ENCODE measurements around the gene RGS8.

The RGS8 gene

DNA sequence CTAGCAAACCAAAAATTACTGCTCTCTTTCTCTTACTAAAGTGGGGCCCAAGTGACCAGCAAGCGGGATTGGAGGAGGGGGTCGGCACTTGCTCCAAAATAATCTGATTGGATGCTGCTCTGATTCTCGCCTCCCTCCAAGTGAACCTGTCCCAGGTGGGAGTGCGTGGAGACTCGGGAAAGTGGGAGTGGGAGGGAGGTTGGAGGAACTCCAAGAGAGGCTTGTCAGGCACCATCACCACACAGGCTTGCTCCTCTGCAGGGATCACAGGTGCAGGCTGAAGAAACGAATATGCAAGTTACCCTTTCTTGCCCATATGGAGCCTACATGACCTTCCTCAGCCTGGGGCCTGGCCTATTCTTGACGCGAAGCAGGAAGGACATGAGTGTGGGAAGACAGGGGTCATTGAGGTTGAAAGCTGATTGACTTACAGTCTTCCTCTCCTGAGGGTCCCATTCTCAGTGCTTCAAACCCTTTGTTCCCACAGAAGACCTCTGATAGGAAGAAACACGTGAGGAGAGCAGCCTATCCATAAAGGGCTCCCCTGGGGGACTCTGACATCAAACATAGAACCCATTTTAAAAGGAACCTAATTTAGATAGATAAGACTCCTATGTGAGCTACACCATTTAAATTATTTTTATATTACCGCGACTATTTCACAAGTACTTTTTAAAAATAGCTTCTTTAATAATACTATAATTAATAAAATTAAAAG lies 14.2 kb downstream of the RGS8 start:
- DNase-seq = no peak

DNA sequence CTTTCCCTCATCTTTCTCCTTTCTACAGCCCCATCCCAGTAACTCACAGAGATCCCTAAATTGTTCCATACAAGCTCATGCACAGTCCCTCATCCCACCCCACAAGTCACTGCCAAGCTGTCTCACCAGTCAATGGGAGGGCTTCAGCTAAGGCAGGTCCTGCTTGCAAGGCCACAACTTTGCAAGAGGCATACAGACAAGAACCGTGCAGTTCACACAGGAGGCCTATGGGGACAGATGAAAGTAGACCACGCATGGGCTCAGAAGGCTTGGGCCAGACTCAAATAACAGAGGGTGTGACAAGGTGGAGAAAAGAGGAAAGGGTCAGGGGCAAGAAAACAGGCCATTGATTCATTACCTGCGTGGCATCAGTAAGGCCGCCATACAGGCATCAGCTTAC lies 15.1 kb downstream of the RGS8 start:
- DNase-seq = no peak

DNA sequence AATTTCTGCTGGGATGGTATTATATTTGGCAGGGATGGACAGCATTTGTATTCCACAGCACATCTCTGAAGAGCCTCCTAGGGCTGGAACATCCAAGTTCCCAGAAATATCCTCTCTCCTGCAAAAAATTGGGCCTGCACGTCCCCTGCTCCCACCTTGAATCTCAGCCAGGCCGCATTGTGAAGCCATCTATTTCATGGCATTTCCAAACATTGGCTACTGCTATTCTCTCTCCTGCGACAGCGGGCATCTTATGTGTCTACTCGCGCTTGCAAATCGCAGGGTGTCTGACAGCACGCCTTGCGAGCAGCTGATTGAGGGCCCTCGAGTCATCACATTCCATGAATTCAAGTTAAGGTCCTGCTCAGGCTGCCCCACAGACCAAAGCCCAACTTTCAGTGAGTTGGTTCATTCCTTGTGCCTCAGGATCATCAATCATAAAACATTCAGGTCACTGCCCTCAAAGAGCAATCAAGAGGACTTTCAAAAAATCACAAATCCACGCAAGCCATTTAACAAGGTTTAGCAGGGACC lies 15.8 kb downstream of the RGS8 start:
- DNase-seq = no peak

DNA sequence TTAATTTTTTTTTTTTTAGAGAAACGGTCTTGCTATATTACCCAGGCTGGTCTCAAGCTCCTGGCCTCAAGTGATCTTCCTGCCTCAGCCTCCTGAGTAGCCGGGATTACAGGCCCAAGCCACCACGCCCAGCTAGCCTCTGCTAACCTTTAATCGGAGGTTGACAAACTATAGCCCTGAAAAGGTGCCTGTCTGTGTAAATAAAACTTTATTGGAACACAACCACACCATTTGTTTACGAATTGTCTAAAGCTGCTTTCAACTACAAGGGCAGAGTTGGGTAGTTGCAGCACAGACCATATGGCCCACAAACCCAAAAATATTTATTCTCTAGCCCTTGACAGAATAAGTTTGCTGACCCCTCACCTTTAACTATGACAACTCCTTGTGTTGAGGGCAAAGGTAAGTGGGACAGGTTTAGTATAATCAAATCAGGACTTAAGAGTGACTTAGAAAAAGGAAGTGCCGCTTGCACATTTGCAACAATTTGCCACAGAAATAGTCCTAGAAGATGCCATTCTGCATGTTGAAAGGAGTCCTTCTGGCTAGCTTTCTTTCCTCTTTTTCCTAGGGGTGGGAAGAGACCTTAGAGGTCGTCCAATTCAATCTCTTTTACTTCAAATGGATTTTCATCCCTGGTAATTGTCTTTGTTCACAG lies 16.4 kb downstream of the RGS8 start:
- DNase-seq = no peak

DNA sequence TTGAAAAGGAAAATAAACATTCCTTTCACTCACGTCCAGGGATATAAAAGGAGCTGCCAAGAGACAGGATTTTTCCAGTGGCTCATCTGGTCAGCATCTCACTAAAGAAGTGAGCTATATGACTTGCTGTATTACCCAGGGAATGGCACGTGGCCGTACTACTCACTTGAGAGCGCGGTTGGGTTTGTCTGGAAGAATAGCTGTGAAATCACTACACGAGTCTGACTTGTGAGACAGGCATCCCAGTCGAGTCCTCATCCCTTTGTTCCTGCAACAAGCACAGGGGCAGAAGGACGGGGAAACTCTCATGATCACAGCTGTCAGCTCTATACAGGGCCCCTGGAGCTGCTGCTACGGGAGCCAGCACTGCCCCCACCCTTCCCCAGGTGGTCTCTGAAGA lies 17.7 kb downstream of the RGS8 start:
- DNase-seq = no peak

DNA sequence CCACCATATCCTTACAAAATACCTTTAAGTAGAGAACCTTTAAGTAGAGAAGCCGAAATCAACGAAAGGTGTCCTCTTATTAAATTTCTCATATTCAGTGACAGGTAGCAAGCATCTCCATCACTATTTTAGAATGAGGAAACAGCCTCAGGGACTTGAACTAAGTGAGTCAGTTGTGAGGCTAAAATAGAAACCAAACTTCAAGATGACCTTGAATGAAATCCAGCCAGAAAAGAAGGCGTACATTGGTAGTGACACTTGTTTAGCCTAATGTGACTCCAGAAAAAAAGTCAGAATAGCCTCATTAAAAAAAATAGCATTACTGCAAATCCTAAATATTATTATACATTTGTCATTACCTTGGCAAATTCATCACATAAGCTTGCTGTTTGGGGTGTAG lies 20.1 kb downstream of the RGS8 start:
- no peak for DNase-seq

DNA sequence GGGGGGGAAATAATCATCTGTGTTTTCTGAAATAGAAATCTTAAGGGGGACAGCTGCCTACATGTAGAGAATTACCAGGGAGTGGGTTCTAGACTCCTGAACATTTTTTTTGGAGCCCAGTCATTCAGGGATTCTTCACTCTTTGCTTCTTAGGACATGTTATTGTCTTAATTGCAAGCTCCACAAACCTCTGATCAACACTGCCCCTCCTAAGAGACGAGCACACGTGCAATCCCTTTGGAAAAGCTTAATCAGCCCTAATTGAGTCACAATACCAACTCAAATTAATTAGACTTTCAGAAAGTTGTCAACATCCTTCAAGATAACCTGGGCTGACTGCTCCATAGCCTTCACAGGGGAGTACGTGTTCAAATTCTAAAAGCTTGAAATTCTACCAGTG lies 21.4 kb downstream of the RGS8 start:
- no peak for DNase-seq

DNA sequence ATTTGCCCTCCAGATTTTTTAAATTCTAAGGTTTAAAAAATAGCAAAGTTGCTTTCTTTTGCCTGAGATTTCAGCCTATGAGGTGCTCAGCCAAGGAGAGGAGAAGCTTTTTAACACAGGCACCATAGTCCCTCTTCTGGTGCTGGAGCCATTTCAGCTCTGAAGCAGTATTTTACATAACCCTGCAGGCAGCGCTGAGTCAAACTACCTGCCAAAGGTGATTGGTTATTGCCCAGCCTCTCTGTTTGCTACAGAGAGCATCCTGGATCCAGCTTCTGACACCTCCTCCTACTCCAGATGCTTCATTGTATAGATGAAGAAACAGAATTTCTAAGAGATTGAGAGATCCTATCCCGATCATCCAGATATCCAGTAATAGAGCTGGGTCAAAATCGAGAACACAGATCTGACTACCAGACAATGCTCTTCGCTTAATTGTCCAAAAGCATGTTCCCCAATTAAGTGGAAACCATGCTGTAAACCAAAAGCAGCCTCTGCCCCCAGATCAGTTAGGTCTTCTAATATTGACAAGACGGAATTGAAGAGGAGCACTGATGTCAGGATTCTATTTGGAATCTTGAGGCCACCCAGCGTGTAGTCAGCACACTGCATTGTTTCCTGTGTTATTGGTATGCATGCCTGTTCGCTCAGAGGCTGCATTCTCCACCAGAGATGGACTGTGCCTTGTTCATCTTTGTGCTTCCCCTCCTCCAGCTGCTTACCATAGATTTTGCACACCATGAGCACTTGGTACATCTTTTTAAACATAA lies 22.1 kb downstream of the RGS8 start:
- no peak for DNase-seq

DNA sequence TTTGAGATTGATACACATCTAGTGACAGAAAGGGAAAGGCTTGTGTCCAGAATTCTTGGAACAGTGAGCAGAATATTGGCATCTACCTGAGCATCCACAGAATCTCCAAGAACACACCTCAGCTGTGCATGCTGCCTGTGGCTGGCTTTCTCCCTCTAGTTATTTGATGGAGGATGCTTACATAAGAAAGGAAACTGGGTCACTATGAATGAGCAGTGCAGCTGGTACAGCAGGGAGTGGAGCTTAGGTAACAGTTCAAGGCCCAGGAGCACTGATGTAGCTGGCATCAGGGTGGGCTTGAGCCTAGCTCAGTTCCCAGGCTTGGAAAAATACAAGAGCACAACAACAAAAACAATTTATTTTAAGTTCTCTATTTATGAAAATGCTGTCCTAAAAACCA lies 26.3 kb downstream of the RGS8 start:
- no peak for DNase-seq

DNA sequence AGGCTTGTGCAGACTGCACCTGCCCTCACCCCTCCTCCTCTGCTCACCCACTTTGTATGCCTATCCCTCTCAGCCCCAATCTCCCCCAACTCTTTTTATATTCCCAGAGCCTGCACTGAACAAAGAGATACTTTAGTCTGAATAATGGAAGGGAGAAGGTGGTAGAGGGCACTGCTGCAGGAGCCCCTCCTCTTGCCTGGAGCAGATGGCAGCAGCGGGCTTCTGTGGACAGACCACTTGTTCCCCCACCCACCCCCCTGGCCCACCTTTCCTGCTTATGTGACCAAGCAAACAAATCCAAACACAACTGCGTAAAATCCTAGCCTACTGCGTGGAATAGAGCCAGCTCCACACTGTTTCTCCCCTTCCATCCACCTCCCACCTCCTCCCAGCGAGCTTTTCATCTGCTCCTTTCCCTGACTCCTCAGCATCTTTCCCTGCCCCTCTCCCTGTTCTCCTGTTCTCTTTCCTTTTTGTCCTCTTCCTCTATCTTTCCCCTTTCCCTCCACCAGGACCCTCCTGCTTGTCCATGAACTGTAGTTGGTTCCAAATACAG lies 27.5 kb downstream of the RGS8 start:
- no peak for DNase-seq

DNA sequence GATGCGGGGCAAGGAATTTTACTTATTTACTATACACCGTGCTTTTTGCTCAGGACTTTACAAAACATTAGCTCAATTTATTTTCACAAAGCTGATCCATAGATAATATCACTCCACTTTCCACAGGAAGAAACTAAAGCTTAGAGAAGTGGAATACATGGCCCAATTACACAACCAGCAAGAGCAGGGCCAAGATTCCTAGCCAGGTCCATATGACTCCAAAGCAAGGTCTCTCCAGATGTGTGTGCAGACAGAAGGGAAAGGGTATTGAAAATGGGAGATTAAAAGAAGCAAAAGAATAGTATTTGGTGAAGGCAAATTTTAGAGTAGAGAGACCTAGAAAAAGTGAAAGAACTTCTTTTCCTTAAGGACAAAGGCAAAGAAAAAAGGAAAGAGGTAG lies 30.4 kb downstream of the RGS8 start:
- no peak for DNase-seq

DNA sequence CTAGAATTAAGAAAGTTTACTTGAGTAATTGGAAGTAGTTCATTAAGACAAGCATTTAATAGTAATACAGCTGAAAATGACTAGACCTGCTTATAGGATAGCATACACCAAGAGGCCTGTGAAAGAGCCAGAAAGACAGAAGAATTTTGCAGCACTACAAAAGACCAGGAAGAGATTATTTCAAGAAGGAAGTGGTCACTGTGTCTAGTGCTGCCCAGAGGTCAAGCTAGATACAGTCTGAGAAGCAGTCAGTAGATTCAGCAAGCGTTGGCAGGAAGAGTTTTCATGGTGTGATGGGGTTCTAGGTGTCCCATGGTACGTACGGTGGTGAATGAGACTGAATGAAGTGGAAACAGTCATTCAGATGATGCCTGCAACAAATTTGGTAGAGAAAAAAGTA lies 31.5 kb downstream of the RGS8 start:
- DNase-seq = no peak

DNA sequence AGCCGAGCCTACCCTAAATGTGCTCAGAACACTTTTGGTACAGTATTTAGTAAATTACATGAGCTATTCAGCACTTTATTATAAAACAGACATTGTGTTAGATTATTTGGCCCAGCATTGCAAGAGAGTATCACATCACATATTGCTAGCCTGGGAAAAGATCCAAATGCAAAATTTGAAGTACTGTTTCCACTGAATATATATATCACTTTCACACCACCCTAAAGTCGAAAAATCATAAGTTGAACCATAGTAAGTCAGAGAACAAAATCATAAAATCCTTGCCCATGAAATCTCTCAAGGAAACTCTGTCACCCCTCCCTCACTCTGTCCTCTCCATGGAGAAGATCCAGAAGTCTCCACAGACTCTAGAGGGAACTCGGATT lies 33.1 kb downstream of the RGS8 start:
- DNase-seq = no peak

DNA sequence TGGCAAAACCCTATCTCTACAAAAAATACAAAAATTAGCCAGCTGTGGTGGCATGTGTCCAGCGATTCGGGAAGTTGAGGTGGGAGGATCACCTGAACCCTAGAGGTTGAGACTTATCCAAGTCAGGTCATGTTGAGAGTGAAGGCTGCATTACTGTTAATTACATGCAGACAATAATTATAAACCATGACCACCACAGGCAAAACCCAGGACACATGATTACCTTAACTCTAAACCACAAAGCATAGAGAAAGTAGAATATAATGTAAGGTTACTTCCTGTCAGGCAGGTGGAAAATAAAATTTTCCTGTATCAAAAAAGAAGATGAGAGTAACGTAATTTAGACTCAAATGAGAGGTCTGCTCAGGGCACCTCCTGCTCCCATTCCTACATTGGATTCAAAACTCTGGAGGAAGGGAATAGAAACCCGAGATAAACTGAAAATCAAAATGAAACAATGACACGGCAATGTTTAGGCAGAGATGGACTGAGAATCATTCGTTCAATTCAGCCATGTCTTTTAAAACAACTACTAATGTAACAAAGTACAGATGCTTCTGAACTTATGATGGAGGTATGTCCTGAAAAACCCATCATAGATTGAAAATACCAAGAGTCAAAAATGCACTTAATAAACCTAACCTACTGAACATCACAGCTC lies 33.6 kb downstream of the RGS8 start:
- no peak for DNase-seq

DNA sequence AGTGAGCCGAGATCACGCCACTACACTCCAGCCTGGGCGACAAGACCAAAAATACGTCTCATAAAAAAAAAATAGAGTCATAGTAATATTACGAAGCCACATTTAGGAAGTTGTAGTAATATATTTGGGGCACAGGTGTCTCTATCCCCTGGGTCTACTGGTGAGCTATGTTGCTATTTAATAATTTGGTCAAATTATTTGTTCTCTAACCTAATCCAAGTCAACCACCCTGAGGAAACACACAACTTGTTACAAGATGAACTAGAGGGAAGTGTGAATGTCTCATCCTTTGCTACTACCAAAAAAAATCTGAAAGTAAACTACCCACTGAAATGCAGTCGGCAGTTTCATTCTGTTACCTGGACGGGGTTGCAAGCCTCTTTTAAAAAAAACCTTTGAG lies 35.3 kb downstream of the RGS8 start:
- DNase-seq = no peak

DNA sequence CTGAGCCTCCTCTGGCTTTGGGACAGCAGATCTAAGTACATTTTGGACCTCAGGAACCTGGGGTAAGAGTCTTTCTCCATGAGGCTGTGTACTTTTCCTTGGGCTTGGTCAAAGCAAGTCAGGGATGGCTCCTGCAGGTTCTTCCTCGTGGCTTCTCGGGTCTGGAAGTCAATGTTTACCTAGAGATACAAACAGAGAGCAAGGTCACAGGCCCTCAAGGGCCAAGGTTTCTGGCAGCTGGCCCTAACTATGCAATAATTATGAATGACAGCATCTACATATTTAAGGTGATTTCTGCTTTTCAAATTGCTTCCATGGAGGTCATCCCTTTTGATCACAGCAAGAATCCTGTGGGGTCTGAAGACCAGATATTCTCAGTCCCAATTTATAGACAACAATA lies 37.6 kb downstream of the RGS8 start:
- no peak for DNase-seq

DNA sequence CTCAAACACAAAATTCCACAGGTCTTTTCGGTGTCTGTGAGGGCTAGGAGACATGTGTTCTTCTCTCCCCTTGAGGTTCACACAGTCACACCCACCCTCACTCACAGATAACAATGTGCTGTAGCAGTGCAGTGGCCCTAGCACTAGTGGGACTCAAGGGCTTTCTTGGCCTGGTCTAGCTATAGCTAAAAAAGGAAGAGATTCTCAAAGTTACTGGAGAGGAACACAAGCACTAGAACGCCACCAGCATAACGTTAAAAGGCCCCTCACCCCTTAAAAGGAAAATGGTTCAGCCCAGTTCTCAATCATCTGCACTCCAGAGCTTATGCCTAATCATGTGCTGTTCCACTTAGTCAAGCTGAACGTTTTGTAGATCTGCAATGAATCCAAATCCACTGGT lies 39.5 kb downstream of the RGS8 start:
- DNase-seq = no peak

DNA sequence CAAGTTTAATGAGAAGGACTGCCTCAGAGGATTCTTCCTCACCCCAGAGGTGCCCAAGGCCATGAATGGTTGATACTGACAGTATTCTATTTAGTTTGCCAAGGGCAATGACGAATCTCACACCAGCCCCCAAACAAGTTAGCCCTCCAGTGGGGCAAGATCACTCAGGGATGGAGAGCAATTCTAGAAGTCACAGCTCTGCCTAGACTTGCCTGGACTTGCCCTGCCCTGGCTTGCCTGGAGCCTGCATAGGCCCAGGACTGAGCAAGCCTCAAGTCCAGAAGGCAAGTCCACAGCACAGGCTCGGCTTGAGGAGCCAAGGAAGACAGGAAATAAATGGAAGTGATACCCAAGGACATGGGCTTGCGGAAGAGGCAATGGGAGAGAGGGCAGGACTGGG lies 40.7 kb downstream of the RGS8 start:
- DNase-seq = no peak

DNA sequence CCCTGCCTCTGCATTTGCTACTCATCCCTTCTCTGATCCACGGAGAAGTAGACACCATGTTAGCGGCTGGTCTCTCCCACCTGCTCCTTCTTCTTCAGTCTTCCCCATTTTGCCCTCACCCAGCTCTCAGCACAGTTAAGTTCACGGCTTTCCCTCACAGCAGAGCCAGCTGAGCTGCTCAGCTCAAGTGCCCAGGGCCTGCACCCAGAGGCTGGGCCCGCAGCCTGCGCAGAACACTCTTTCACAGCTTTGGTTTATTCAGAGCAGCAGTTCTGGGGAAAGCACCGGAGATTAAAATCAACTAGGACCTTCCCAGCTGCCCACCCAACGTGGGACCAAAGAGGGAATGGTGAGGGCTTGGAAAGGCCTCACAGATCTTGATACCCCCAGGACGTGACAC lies 41.9 kb downstream of the RGS8 start:
- no peak for DNase-seq

DNA sequence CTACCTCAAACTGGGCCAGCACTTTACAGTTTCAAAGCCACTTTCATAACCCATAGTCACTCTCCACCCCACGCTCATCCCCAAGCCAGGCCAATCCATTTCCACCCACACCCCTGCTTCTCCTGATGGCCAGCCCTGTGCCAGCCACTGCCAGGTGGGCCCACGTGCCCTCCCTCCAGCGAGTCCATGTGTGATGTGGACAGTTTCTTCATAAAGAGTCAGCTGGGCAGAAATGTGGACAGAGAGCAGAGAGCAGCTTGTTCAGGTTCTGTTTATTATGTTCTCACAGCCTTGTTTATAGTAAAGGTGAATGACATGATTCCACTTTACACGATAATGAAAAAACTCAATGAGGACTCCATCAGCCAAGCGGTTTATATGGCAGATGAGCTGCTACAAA lies 42.8 kb downstream of the RGS8 start:
- no peak for DNase-seq

DNA sequence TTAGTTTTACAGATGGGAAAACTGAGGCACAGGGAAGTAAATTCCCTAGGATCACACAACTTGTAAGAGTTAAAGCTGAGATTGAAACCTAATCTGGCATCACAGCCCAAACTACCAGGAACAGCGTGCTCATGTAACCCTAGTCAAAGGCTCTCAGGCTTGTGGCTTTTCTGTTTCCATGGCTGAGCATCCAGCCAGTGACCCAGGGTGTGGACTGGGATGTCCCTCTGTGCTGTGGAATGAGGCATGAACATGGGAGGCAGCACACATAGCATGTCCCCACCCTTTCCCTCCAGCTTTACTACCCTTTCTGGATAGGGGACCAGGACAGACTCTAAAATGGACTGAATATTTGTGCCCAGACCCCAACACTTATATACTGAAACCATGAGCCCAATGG lies 45.1 kb downstream of the RGS8 start:
- DNase-seq = no peak

DNA sequence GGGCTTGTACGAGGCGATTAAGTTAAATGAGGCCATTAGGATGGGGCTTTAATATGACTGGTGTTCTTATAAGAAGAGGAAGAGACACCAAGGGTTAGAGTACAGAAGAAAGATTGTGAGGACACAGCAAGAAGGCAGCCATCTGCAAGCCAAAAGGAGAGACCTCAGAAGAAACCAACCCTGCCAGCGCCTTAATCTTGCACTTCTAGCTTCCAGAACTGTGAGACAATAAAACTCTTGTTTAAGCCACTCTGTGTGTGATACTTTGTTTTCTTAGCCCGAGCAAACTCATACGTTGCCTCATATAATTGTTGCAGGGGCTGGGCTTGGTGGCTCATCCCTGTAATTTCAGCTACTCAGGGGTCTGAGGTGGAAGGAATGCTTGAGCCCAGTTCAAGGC lies 46.6 kb downstream of the RGS8 start:
- DNase-seq = no peak

DNA sequence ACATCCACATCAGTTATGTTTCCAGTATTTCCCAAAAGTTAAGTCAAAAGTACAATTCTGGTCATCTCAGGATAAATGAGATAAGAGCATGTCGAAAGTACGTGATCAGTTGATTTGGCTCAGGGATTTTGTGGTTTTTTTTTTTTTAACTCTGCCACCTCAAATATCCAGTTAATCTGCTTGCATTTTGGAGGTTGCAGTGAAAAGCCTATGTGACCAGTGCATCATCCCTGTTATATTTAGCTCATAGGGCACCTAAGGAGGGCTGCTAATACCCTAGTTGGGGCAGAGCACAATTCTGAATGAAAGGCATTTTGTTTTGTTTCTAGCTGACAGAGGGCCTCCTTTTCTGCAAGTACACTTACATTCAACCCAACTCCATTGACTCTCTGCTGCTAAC lies 48.5 kb downstream of the RGS8 start:
- no peak for DNase-seq

All from T1000 (cell line).